WERI-Rb-1 (cell line): ENCODE results near the gene BACH2.
"Not testable (repeated sequence)": the region's sequence is repeated elsewhere in the genome, so short reads cannot be mapped to it uniquely, and the experiment has no call there.

Source experiments
- DNase-seq: peaks from one replicate; pipeline ENCODE4 v3.0.0-alpha.2; 2020
- H3K27ac ChIP-seq: fragments of 250-450 bp; sonication (Bioruptor Pico); 2 replicates; pipeline ENCODE4 v1.5.1; 2020; ENCODE audit warnings: mild to moderate bottlenecking, moderate library complexity
- H3K27me3 ChIP-seq: fragments of 250-450 bp; sonication (Bioruptor Pico); 2 replicates; pipeline ENCODE4 v1.5.1; 2021; ENCODE audit warnings: mild to moderate bottlenecking, low read depth, moderate library complexity; ENCODE audit not compliant: insufficient read depth, severe bottlenecking
- H3K36me3 ChIP-seq: fragments of 250-450 bp; sonication (Bioruptor Pico); 2 replicates; pipeline ENCODE4 v1.5.1; 2020; ENCODE audit warnings: mild to moderate bottlenecking, moderate library complexity
- H3K4me3 ChIP-seq: 2 replicates; pipeline ENCODE4 v1.5.1; 2011; ENCODE audit warnings: low read depth, mild to moderate bottlenecking, control low read depth, low read length
- H3K9me3 ChIP-seq: fragments of 250-450 bp; sonication (Bioruptor Pico); 2 replicates; pipeline ENCODE4 v1.5.1; 2021; ENCODE audit warnings: mild to moderate bottlenecking, moderate library complexity; ENCODE audit not compliant: severe bottlenecking
- CTCF ChIP-seq: IDR thresholded peaks from 2 replicates; pipeline ENCODE4 v1.5.1; 2011; ENCODE audit warnings: low read depth, mild to moderate bottlenecking, control low read depth, inconsistent platforms, low read length

The BACH2 gene

GRCh38 chr6:90120327-90120726 is 176.3 kb downstream of the BACH2 start:
- DNase-seq, result no peak
- Histone ChIP-seq H3K4me3 (no peak overlapping the region), H3K27ac (no peak overlapping the region), H3K36me3 (no peaks in the 10 kb centered on the region), H3K27me3 (no peaks in the 10 kb centered on the region), H3K9me3 (no peaks in the 10 kb centered on the region)
- TF ChIP-seq CTCF, result no peak

- Histone ChIP-seq H3K36me3 (no peaks in the 10 kb centered on the region), H3K4me3 (no peak overlapping the region), H3K27me3 (no peaks in the 10 kb centered on the region), H3K9me3 (no peaks in the 10 kb centered on the region), H3K27ac (no peak overlapping the region)
- TF ChIP-seq CTCF, result no peak
- no peak for DNase-seq
Observed at GRCh38 chr6:90119618-90120017, 177.0 kb downstream of the BACH2 start.

GRCh38 chr6:90118581-90118980 is 178.1 kb downstream of the BACH2 start:
- H3K36me3 ChIP-seq, result no peaks in the 10 kb centered on the region
- no peaks in the 10 kb centered on the region for H3K27me3 ChIP-seq
- peaks cover 2% of the 10 kb centered on the region for H3K9me3 ChIP-seq
- TF ChIP-seq CTCF, result peak; percentile 17; the same call in 1 of the 2 replicates
- no peak for DNase-seq
- no peak overlapping the region for H3K4me3 ChIP-seq
- no peak overlapping the region for H3K27ac ChIP-seq

GRCh38 chr6:90118069-90118468 is 178.6 kb downstream of the BACH2 start:
- no peaks in the 10 kb centered on the region for H3K27me3 ChIP-seq
- H3K36me3 ChIP-seq, result no peaks in the 10 kb centered on the region
- no peak for DNase-seq
- H3K9me3 ChIP-seq, result peaks cover 6% of the 10 kb centered on the region
- TF ChIP-seq CTCF, result no peak
- H3K27ac ChIP-seq, result no peak overlapping the region
- H3K4me3 ChIP-seq, result no peak overlapping the region

- not testable (repeated sequence) for H3K27ac ChIP-seq, H3K9me3 ChIP-seq, DNase-seq, H3K27me3 ChIP-seq, H3K36me3 ChIP-seq, H3K4me3 ChIP-seq
Observed at GRCh38 chr6:90116126-90116525, 180.5 kb downstream of the BACH2 start.

- no peak overlapping the region for H3K4me3 ChIP-seq
- DNase-seq, result no peak
- H3K9me3 ChIP-seq, result peaks cover 8% of the 10 kb centered on the region
- H3K27me3 ChIP-seq, result no peaks in the 10 kb centered on the region
- H3K27ac ChIP-seq, result no peak overlapping the region
- no peak for TF ChIP-seq CTCF
- no peaks in the 10 kb centered on the region for H3K36me3 ChIP-seq
Observed at GRCh38 chr6:90113389-90113788, 183.3 kb downstream of the BACH2 start.
